Retinal pigment epithelial cell (primary cell): ENCODE data around the gene EPS8L3.

Experiments
- DNase-seq: peaks from one replicate; pipeline ENCODE4 v3.0.0-alpha.2; 2010; ENCODE audit warnings: low read depth
- H3K4me3 ChIP-seq: 2 replicates; pipeline ENCODE4 v1.5.1; 2011; ENCODE audit warnings: mild to moderate bottlenecking, low read length, control low read depth, moderate library complexity
- CTCF ChIP-seq: conservative IDR thresholded peaks from 2 replicates; pipeline ENCODE4 v1.5.1; 2011; ENCODE audit warnings: low read depth, low read length, control low read depth, inconsistent platforms

EPS8L3 gene

DNA sequence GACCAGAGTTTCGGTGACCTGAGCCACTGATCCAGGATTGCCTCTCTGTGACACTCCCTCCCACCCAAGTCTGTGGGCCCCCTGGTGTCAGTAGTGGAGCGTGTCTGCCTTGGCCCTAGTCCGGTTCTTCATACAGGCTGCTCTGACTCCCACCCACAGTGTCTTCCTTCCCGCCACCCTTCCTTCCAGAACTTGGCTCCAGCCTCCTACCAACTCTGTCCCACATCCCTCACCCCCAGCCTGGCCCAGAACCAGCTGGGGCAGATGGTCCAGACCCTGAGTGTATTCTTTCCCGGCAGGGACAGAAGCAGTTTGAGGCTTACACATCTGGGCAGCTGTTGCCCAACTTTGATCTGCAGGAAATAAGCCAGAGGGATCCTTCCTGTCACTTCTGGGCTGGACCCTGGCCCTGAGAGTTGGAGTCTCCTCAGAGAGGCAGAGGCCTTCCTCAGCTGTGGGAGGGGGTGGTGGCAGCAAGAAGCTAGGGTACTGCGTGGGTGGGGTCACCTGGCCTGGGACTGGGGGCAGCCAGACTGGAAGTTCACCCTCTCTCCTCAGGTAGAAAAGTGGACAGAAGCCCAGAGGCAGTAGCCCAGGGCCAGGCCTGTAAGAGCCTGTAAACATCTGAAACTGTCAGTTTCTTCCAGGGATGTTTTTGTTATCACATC is 43.1 kb upstream of the EPS8L3 start:
- no peak for DNase-seq
- no peak for TF ChIP-seq CTCF

GRCh38 chr1:109805486-109806165 is 41.9 kb upstream of the EPS8L3 start:
- no peak for DNase-seq
- H3K4me3 ChIP-seq, result no peak overlapping the region
- no peak for TF ChIP-seq CTCF

More for the DNA sequence above, 43.1 kb upstream of the EPS8L3 start:
- H3K4me3 ChIP-seq, result no peak overlapping the region

DNA sequence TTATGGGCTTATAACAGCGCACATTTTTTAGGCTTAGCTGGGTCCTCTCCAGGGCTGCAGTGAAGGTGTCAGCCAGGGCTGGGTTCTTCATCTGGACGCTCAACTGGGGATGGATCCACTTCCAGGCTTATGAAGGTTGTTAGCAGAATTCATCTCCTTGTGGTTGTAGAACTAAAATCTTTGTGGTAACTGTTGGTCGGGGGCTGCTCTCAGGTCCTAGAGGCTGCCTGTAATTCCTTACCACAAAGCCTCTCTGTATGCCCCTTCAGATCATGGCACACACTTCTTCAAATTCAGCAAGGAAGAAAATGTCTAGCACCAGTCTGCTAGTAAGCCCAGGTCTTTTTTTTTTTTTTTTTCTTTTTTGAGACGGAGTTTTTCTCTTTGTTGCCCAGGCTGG is 40.9 kb upstream of the EPS8L3 start:
- TF ChIP-seq CTCF, result no peak
- no peak for DNase-seq
- H3K4me3 ChIP-seq, result no peak overlapping the region

- no peak overlapping the region for H3K4me3 ChIP-seq
- no peak for TF ChIP-seq CTCF
- no peak for DNase-seq
Observed at GRCh38 chr1:109803901-109804331, 40.2 kb upstream of the EPS8L3 start.

DNA sequence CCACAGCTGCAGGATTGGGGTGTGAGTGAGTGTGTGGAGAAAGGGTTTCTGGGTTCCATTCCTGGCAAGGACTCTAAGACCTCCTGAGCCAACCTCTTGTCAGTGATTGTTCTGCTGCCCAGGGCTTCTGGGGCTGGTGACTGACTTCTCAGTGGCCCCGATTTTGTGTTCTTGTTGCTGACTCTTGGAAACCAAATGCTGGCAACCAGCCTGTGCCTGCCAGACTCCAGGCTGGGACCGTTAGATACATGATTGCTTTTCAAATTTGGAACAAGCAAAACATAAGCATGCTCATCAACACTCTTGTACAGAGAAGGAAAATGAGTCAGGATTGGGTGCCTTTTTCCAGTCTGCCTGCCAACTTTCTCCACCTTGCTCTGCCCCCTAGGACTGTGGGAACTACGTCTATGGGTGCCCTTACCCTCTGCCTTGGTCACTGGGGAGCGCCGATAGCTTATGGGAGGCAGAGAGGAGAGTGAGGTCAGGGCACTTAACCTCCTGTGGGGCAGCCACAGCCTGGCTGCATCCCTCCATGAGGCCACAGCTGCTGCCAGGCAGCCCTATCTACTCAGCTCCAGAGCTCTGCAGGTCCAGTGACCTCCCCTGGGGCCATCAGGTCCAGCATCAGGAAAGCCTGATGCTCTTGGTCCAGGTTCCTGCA is 39.3 kb upstream of the EPS8L3 start:
- H3K4me3 ChIP-seq, result no peak overlapping the region
- no peak for DNase-seq
- no peak for TF ChIP-seq CTCF

- no peak for TF ChIP-seq CTCF
- H3K4me3 ChIP-seq, result no peak overlapping the region
- no peak for DNase-seq
Observed at GRCh38 chr1:109802136-109802900, 38.6 kb upstream of the EPS8L3 start.
